GM12801 (cell line): ENCODE data around the gene PACSIN1.

Experiments used
- CTCF ChIP-seq: IDR thresholded peaks from one replicate; pipeline ENCODE4 v1.5.1; 2011; ENCODE audit warnings: control low read depth; ENCODE audit not compliant: insufficient read length; ENCODE audit errors: extremely low read depth

The PACSIN1 gene

GRCh38 chr6:34565722-34566137, 99.9 kb downstream of the PACSIN1 start:
- no peak for TF ChIP-seq CTCF

GRCh38 chr6:34566830-34567546, 101.1 kb downstream of the PACSIN1 start:
- TF ChIP-seq CTCF, result no peak

GRCh38 chr6:34568341-34569201, 102.7 kb downstream of the PACSIN1 start:
- TF ChIP-seq CTCF, result no peak

GRCh38 chr6:34569361-34569973, 103.6 kb downstream of the PACSIN1 start:
- no peak for TF ChIP-seq CTCF

- TF ChIP-seq CTCF, result no peak
Measured at GRCh38 chr6:34570066-34570833, 104.4 kb downstream of the PACSIN1 start.

GRCh38 chr6:34571388-34571787, 105.5 kb downstream of the PACSIN1 start:
- TF ChIP-seq CTCF, result no peak
